Common myeloid progenitor, CD34-positive (primary cell): ENCODE results near the gene ZNF777.
A peak's percentile ranks its signal among the peaks of the same experiment; 100 is the strongest.
"Not testable (repeated sequence)": the region's sequence is repeated elsewhere in the genome, so short reads cannot be mapped to it uniquely, and the experiment has no call there.

ENCODE experiments used
- CTCF ChIA-PET: fragments of 350-600 bp; sonication (Branson Sonifier 250); formaldehyde crosslinking; loops from one replicate; lab custom pipeline; 2021; ENCODE audit warnings: antibody characterized with exemption; lab: Charles Lee
- POLR2A ChIA-PET: fragments of 350-600 bp; sonication (Branson Sonifier 250); formaldehyde crosslinking; loops from one replicate; lab custom pipeline; 2021; ENCODE audit warnings: antibody characterized with exemption; lab: Charles Lee
- DNase-seq, 3 donors: peaks; one replicate each; pipeline versions ENCODE4 v3.0.0 to v3.0.0-alpha.2; 2013
- H3K27ac ChIP-seq, 2 experiments: 1 replicate in 1 of 2; 2 replicates in 1 of 2; pipeline ENCODE4 v1.7.0; 2013; ENCODE audit warnings: inconsistent platforms in 2 of 2, low read length in 2 of 2, mild to moderate bottlenecking in 2 of 2, low read depth in 1 of 2, moderate library complexity in 1 of 2; ENCODE audit not compliant: severe bottlenecking in 2 of 2, insufficient read depth in 1 of 2, poor library complexity in 1 of 2
- H3K27me3 ChIP-seq, 5 experiments: replicated peaks in 2 of 5; 1 replicate in 3 of 5; 2 replicates in 2 of 5; pipeline versions ENCODE4 v1.6.1 to v1.7.0; 2013; ENCODE audit warnings: low read length in 4 of 5, mild to moderate bottlenecking in 2 of 5, moderate library complexity in 2 of 5, inconsistent platforms in 1 of 5; ENCODE audit not compliant: insufficient read depth in 5 of 5, control insufficient read depth in 4 of 5
- H3K36me3 ChIP-seq, 4 experiments: 1 replicate in 2 of 4; 2 replicates in 2 of 4; pipeline versions ENCODE4 v1.6.1 to v1.7.0; 2013; ENCODE audit warnings: low read length in 3 of 4, control low read depth in 1 of 4, mild to moderate bottlenecking in 1 of 4; ENCODE audit not compliant: control insufficient read depth in 4 of 4, insufficient read depth in 4 of 4
- H3K4me1 ChIP-seq, 4 experiments: 1 replicate in 3 of 4; 2 replicates in 1 of 4; pipeline versions ENCODE4 v1.6.1 to v1.7.1; 2013; ENCODE audit warnings: low read length in 3 of 4, mild to moderate bottlenecking in 3 of 4, control low read depth in 1 of 4, inconsistent platforms in 1 of 4, moderate library complexity in 1 of 4; ENCODE audit not compliant: control insufficient read depth in 4 of 4, insufficient read depth in 4 of 4; ENCODE audit errors: control extremely low read depth in 1 of 4
- H3K4me3 ChIP-seq, 7 experiments: 1 replicate in 4 of 7; 2 replicates in 3 of 7; pipeline versions ENCODE4 v1.5.1 to v1.7.0; 2013; ENCODE audit warnings: mild to moderate bottlenecking in 7 of 7, low read length in 6 of 7, moderate library complexity in 6 of 7, inconsistent platforms in 2 of 7, low read depth in 2 of 7, control low read depth in 1 of 7; ENCODE audit not compliant: insufficient read depth in 4 of 7, control insufficient read depth in 1 of 7; ENCODE audit errors: extremely low read depth in 1 of 7
- H3K9me3 ChIP-seq, 5 experiments: 1 replicate in 4 of 5; 2 replicates in 1 of 5; pipeline versions ENCODE4 v1.6.1 to v1.7.1; 2013; ENCODE audit warnings: low read length in 4 of 5, mild to moderate bottlenecking in 2 of 5, inconsistent platforms in 1 of 5, low read depth in 1 of 5, moderate library complexity in 1 of 5; ENCODE audit not compliant: control insufficient read depth in 4 of 5, insufficient read depth in 2 of 5; ENCODE audit errors: control extremely low read depth in 1 of 5
- WGBS: methylation state at CpG from one replicate; pipeline ENCODE4 v1.1.5; 2013; ENCODE audit not compliant: insufficient coverage; 5-methylcytosine and 5-hydroxymethylcytosine counted together

The ZNF777 gene

GRCh38 chr7:149493975-149494374 is 33.1 kb upstream of the ZNF777 start:
- H3K27ac ChIP-seq, H3K4me3 ChIP-seq, H3K9me3 ChIP-seq, H3K27me3 ChIP-seq, POLR2A ChIA-PET, DNase-seq: not testable (repeated sequence)
- WGBS = 92% methylated on average over 12 of the region's 20 CpGs
- CTCF ChIA-PET = interaction anchor here (0.8 kb wide), 1 partner anchor 9 kb away, joined by 3 read pairs; no protein-coding TSS in a partner anchor
- Histone ChIP-seq H3K36me3 (peaks cover 6 to 50% (median 40%) of the 10 kb centered on the region in 4 experiments), H3K4me1 (peaks cover 4 to 34% (median 27%) of the 10 kb centered on the region in 4 experiments)

- peaks cover 6 to 54% (median 43%) of the 10 kb centered on the region in 4 experiments for H3K36me3 ChIP-seq
- POLR2A ChIA-PET = no interaction called here
- 100% methylated on average over 7 of the region's 9 CpGs for WGBS
- H3K27me3 ChIP-seq = no peaks in the 10 kb centered on the region
- H3K4me3 ChIP-seq = no peak overlapping the region
- CTCF ChIA-PET = interaction anchor here (0.8 kb wide), 1 partner anchor 10 kb away, joined by 3 read pairs; no protein-coding TSS in a partner anchor
- no peak for DNase-seq
- no peaks in the 10 kb centered on the region for H3K9me3 ChIP-seq
- H3K27ac ChIP-seq = no peak overlapping the region
- H3K4me1 ChIP-seq = peaks cover 4 to 32% (median 27%) of the 10 kb centered on the region in 4 experiments
Measured at GRCh38 chr7:149493366-149493765, 32.5 kb upstream of the ZNF777 start.

- POLR2A ChIA-PET = no interaction called here
- Histone ChIP-seq H3K4me1 (peaks cover 0 to 10% (median 9%) of the 10 kb centered on the region in 4 experiments), H3K36me3 (peaks cover 14 to 74% (median 59%) of the 10 kb centered on the region in 4 experiments), H3K27me3 (no peaks in the 10 kb centered on the region), H3K9me3 (no peaks in the 10 kb centered on the region), H3K4me3 (no peak overlapping the region), H3K27ac (no peak overlapping the region)
- no peak for DNase-seq
- WGBS = 94% methylated on average over 14 of the region's 15 CpGs
- CTCF ChIA-PET = no interaction called here
Measured at GRCh38 chr7:149490083-149490760, 29.4 kb upstream of the ZNF777 start.

GRCh38 chr7:149489391-149490024 is 28.6 kb upstream of the ZNF777 start:
- Histone ChIP-seq H3K27me3 (no peaks in the 10 kb centered on the region), H3K9me3 (no peaks in the 10 kb centered on the region), H3K36me3 (peaks cover 15 to 80% (median 62%) of the 10 kb centered on the region in 4 experiments), H3K4me3 (no peak overlapping the region), H3K4me1 (peaks cover 0 to 3% (median 2%) of the 10 kb centered on the region in 4 experiments), H3K27ac (no peak overlapping the region)
- peak in 2 of 3 donors; percentile 19 to 29 for DNase-seq
- ChIA-PET CTCF (no interaction called here), POLR2A (no interaction called here)
- 94% methylated on average over 14 of the region's 15 CpGs for WGBS

- no peaks in the 10 kb centered on the region for H3K4me1 ChIP-seq
- CTCF ChIA-PET = interaction anchor here (0.9 kb wide), 1 partner anchor 148 kb away, joined by 3 read pairs; no protein-coding TSS in a partner anchor
- no peaks in the 10 kb centered on the region for H3K27me3 ChIP-seq
- no peak for DNase-seq
- no CpG with 5 or more reads among the region's 1 CpG for WGBS
- no peak overlapping the region for H3K27ac ChIP-seq
- peaks cover 21 to 56% (median 43%) of the 10 kb centered on the region in 4 experiments for H3K36me3 ChIP-seq
- H3K4me3 ChIP-seq = no peak overlapping the region
- H3K9me3 ChIP-seq = peaks cover 0 to 13% (median 6%) of the 10 kb centered on the region in 5 experiments
- POLR2A ChIA-PET = no interaction called here
Measured at GRCh38 chr7:149479568-149479967, 18.7 kb upstream of the ZNF777 start.

GRCh38 chr7:149478754-149479153 is 17.9 kb upstream of the ZNF777 start:
- WGBS = 100% methylated on average over 1 of the region's 1 CpG
- peaks cover 24 to 64% (median 49%) of the 10 kb centered on the region in 4 experiments for H3K36me3 ChIP-seq
- H3K4me3 ChIP-seq = no peak overlapping the region
- no peaks in the 10 kb centered on the region for H3K27me3 ChIP-seq
- ChIA-PET POLR2A (no interaction called here), CTCF (interaction anchor here (0.9 kb wide), 1 partner anchor 149 kb away, joined by 3 read pairs; no protein-coding TSS in a partner anchor)
- no peak for DNase-seq
- no peaks in the 10 kb centered on the region for H3K4me1 ChIP-seq
- H3K27ac ChIP-seq = no peak overlapping the region
- H3K9me3 ChIP-seq = peaks cover 0 to 13% (median 6%) of the 10 kb centered on the region in 5 experiments
